ENCODE data around the gene ASAP2.

The ASAP2 gene

DNA sequence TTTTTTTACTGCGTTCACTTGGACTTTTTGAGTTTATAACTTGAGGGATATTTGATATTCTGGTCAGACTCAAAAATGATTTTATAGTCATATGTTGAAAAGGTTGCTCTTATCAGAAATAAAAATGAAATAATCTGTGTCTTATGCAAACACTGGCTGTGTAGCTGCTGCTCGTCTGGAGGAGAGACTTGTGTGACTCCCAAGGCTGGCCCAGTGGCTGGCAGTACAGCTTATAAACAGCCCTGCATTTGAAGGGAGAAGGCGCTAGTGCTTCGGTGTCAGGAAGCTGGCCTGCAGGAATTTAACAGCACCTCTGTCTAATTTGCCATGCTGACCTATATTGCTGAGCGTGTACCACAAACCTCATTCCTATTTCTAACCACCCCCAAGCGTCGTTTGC, 74.5 kb downstream of the ASAP2 start:
- TF ChIP-seq, protein P1, sequence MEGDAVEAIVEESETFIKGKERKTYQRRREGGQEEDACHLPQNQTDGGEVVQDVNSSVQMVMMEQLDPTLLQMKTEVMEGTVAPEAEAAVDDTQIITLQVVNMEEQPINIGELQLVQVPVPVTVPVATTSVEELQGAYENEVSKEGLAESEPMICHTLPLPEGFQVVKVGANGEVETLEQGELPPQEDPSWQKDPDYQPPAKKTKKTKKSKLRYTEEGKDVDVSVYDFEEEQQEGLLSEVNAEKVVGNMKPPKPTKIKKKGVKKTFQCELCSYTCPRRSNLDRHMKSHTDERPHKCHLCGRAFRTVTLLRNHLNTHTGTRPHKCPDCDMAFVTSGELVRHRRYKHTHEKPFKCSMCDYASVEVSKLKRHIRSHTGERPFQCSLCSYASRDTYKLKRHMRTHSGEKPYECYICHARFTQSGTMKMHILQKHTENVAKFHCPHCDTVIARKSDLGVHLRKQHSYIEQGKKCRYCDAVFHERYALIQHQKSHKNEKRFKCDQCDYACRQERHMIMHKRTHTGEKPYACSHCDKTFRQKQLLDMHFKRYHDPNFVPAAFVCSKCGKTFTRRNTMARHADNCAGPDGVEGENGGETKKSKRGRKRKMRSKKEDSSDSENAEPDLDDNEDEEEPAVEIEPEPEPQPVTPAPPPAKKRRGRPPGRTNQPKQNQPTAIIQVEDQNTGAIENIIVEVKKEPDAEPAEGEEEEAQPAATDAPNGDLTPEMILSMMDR (IDR thresholded peaks at IDR 0.05; ENCODE audit: borderline replicate concordance, insufficient read depth, low read depth, low read length), result no peak
- no peak overlapping the region for H3K4me3 ChIP-seq (ENCODE audit: low read depth, low read length)

- H3K4me3 ChIP-seq (ENCODE audit: low read depth, low read length), result no peak overlapping the region
- TF ChIP-seq, protein P1 (IDR thresholded peaks at IDR 0.05; ENCODE audit: borderline replicate concordance, insufficient read depth, low read depth, low read length), result no peak
Observed at GRCh38 chr2:9282128-9283112, 75.8 kb downstream of the ASAP2 start.

DNA sequence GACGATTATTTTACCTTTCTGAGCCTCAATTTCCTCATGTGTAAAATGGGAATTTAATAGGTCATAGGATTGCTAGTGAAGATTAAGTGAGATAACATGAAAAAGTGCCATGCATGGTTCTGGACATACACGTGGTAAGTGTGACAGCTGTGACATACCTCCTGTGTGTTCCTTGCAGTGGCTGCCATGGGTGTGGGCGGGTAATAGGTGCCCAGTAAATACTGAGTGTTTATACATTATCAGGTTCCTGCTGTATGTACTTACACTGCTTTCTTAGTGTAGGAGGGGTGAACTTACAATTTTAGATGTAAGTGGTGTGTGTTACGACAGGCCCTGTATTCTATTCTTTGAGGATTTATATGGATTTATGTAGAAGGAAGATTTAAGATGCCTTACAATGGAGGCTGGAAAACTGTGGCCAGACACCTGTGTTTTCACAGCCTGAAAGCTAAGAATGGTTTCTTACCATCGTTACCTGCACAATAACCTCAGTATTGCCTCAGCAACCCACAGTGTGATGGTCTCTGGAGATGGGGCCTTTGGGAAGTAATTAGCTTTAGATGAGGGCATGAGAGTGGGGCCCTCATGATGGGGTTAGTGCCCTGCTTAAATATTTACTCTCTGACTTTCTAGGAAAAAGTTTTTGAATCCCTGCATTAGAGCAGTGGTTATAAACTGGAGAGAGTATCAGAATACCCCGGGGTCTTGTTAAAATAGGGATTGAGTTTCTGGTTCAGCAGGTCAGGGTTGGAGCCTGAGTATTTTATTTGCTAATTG, 78.1 kb downstream of the ASAP2 start:
- H3K4me3 ChIP-seq (ENCODE audit: low read depth, low read length), result no peak overlapping the region
- TF ChIP-seq, protein P1 (IDR thresholded peaks at IDR 0.05; ENCODE audit: borderline replicate concordance, insufficient read depth, low read depth, low read length), result no peak

GRCh38 chr2:9285385-9285920, 78.8 kb downstream of the ASAP2 start:
- TF ChIP-seq, protein P1 (IDR thresholded peaks at IDR 0.05; ENCODE audit: borderline replicate concordance, insufficient read depth, low read depth, low read length), result no peak
- H3K4me3 ChIP-seq (ENCODE audit: low read depth, low read length), result no peak overlapping the region

DNA sequence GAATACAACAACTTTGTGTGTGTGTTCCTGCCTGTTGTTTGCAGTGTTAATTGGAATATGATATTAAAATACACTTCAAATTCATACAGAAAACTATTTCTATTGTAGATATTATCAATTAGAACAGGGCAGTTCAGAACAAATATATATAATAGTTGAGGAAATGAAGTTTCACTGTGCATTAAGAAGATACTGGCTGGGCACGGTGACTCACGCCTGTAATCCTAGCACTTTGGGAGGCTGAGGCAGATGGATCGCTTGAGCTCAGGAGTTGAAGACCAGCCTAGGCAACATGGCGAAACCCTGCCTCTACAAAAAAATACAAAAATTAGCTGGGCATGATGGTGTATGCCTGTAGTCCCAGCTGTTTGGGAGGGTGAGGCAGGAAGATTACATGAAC, 79.3 kb downstream of the ASAP2 start:
- H3K4me3 ChIP-seq (ENCODE audit: low read depth, low read length), result no peak overlapping the region
- TF ChIP-seq, protein P1 (IDR thresholded peaks at IDR 0.05; ENCODE audit: borderline replicate concordance, insufficient read depth, low read depth, low read length), result no peak

GRCh38 chr2:9286554-9287399, 80.2 kb downstream of the ASAP2 start:
- TF ChIP-seq, protein P1 (IDR thresholded peaks at IDR 0.05; ENCODE audit: borderline replicate concordance, insufficient read depth, low read depth, low read length), result no peak
- H3K4me3 ChIP-seq (ENCODE audit: low read depth, low read length), result no peak overlapping the region

Measured in GM12875 (cell line).